Activated CD4-positive, alpha-beta T cell treated with anti-CD3 and anti-CD28 coated beads for 24 hours (primary cell): ENCODE results near the gene TTC39C.
"Not testable (repeated sequence)": the region's sequence is repeated elsewhere in the genome, so short reads cannot be mapped to it uniquely, and the experiment has no call there.

Experiments
- DNase-seq, 2 donors: peaks; one replicate each; pipeline ENCODE4 v3.0.0-alpha.2; 2020; ENCODE audit warnings: low read depth in 2 of 2

TTC39C gene

DNA sequence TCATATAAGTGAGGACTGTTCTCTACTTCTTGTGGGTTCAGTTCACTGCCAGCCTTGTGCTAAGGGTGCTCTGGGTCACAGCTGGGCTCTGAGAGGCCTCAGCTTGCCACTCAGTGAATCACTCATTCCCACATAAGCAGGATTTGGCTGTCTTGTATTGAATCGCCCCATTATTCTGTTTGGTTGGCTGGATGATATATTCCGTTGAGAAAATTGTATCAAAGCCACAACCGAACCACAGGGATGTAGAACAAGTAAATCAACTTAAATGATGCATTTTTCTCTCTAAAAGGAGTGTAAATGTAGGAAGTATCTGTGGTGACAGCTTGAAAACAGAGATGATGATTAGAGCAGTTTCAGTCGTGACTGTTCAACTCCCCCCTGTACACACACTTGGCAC lies 39.6 kb downstream of the TTC39C start:
- no peak for DNase-seq

DNA sequence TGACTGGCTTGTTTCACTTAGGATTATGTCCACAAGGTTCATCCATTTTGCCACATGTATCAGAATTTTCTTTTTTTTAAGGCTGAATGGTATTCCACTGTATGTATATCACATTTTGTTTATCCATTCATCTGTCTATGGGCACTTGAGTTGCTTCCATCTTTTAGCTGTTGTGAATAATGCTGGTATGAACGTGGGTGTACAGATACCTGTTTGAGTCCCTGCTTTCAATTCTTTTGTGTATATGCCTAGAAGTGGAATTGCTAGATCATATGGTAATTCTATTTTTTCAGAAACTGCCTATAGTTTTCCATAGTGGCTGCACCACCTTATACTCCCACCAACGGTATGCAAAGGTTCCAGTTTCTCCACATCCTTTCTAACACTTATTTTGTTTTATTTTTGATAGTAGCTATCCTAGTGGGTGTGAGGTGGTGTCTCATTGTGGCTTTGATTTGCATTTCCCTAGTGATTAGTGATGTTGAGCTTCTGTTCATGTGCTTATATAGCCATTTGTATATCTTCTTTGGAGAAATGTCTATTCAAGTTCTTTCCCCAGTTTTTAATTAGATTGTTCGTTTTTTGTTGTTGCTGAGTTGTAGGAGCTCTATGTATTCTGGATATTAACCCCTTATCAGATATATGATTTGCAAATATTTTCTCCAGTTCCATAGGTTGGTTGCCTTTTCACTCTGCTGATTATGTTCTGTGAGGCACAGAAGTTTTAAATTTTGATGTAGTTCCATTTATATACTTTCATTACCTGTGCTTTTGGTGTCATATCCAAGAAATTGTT lies 40.7 kb downstream of the TTC39C start:
- no peak for DNase-seq

DNA sequence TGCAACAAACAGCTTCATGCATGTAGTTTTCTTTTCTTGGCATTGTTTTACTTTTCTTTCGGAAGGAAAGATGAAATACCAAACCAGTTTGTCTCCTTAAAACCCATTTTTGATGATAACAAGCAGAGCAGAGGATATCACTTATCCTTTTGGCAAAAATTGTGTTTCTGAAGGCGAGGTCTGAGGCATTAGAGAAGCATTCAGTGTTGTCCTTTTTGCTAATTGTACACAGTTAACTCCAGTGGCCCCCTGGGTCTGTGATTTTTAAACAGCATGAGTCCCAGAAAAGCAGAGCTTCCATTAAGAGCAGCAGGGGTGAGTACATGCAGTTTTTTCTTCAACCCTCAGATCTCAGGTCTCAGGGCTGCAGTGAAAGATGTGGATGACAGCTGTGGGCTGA lies 41.3 kb downstream of the TTC39C start:
- DNase-seq, result no peak

DNA sequence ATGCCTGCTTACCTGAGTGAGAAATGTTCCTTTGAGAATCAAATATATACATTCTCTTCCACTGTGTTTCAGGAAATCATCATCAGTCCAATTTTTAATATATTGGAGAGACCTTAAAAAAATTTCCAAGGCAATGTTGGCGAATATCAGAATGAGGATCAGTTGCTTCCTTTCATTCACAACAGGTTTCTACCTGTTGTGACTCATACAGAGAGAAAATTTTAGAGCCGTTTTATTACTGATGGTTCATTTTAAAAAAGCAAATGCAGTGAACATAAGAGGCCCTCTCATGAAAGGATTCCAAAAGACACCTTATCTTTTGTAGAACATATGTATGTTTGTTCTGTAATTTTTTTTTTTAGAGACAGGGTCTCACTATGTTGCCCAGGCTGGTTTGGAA lies 42.0 kb downstream of the TTC39C start:
- DNase-seq, result no peak

DNA sequence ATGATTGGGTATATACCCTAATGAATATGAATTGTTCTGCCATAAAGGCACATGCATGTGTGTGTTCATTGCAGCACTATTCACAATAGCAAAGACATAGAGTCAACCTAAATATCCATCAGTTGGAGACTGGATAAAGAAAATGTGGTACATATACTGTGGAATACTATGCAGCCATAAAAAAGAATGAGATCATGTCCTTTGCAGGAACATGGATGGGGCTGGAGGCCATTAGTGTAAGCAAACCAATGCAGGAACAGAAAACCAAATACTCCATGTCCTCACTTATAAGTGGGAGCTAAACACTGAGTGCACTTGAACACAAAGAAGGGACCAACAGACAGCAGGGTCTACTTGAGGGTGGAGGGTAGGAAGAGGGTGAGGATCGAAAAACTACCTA lies 43.2 kb downstream of the TTC39C start:
- DNase-seq, result no peak

DNA sequence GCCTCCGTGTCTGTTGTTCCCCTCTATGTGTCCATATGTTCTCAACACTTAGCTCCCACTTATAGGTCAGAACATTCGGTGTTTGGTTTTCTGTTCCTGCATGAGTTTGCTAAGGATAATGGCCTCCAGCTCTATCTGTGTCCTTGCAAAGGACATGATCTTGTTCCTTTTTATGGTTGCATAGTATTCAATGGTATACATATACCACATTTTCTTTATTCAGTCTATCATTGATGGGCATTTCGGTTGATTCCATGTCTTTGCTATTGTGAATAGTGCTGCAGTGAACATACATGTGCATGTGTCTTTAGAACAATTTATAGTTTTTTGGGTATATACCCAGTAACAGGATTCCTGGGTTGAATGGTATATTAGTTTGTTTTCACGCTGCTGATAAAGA lies 44.8 kb downstream of the TTC39C start:
- DNase-seq, result not testable (repeated sequence)

DNA sequence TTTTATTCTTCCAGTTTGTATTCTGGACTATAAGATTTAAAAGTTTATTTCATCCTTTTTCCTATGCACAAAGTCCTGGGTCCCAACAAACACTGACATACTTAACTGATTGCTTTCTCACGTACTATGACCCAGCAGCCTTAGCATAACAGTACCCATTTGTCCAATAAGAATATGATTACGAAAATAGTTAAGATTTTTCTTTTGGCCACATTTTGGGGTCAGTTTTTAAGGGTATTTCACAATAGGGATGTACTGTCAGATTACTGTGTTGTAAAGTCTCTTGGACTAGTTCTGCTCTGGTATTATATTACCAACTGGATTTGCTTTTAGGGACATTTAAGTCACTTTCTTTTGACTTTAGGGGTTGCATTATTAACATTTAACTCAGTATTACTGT lies 46.1 kb downstream of the TTC39C start:
- no peak for DNase-seq

DNA sequence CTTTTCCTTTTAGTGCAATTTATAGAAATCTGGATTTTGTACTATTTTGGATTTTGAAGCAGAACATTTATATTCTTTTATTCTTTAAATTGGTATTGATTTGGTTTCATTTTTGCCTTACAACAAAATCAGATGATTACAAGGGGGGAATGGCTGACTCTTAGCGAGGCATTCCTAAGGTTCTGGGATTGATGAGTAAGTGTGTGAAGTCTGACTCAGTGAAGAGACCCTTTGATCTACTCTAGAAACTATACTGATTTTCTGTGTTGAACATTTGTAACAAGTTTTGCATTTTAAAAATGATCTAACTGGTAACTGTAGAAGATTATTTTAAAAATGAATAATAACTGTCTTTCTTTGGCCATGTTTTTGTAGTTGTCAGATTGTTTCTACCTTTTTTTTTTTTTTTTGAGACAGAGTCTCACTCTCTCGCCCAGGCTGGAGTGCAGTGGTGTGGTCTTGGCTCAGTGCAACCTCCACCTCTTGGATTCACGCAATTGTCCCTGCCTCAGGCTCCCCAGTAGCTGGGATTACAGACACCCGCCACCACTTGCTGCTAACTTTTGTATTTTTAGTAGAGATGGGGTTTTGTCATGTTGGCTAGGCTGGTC lies 48.7 kb downstream of the TTC39C start:
- DNase-seq, result no peak

DNA sequence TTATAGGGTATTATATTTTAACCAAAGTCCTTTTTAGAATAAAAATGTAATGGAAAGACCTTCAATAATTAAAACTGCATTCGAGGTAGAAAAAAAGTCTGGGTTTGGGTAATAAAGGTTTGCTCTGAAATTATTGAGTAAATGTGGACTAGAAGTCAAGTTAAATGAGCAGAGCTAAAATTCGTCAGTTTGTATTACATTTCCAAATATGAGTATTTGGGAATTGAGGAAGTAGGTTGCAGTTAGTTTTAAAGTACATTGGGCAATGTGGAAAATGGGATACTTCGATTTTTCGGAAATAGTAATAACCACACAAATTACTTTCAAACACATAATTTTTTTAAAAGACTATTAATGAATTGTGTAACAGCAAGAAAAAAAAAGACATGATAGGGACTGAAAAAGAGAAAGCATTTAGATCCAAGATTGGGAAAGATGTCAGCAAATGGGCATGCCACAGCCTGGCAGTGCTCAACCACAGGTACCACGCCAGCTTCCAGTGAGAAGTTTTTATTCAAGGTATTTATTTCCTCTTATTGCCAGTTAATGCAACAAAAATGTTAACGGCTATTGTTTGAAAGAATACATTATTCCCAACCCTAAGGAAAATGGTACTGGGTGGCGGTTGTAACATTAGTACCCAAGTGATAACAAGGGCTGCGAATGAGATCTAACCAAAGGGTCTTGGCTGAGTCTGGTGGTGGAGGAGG lies 50.0 kb downstream of the TTC39C start:
- no peak for DNase-seq

DNA sequence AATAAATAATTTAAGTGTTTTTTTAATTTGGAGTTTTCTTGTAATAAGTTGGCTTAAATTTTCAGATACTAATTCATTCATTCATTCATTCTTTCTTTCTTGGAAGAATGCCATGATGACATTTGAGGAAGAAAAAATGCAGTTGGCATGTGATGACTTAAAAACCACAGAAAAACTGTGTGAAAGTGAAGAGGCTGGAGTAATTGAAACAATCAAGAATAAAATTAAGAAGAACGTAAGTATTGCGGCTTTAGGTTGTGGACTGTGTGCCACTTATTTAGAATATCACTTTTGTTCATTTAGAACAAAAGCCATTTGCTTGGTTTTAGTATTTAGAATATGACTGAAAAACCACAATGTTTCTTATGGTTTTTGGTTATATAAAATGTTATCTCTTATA lies 51.4 kb downstream of the TTC39C start:
- no peak for DNase-seq

DNA sequence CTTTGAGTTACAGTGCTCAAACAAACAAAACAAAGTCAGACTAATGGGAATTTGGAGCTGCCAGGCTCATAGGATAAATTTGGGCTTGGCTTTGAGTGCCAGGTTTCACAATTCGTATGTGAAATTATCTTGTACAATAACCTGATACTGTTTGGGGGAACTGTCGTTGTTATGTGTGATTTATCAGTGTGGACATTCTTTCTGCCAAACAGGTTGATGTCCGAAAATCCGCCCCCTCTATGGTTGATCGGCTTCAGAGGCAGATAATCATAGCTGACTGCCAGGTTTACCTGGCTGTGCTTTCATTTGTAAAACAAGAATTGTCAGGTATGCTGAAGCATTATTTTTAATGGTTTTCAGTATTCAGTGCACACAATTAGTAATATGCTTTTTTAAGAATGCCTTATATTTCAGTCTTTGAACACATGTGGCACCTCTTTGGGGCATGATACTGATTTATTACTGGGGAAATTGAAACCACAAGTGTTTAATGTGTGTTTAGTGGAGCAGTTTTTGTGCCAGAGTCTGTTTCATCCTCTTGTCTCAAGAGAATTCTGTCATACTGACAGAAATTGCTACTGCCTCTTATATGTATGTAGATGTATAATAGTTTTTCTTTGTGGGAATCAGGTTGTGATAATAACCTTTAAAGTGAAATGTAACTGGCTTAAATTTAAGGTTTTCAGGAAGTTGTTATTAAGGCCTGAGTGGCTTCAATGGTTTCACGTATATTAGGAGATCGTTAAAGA lies 54.6 kb downstream of the TTC39C start:
- no peak for DNase-seq

DNA sequence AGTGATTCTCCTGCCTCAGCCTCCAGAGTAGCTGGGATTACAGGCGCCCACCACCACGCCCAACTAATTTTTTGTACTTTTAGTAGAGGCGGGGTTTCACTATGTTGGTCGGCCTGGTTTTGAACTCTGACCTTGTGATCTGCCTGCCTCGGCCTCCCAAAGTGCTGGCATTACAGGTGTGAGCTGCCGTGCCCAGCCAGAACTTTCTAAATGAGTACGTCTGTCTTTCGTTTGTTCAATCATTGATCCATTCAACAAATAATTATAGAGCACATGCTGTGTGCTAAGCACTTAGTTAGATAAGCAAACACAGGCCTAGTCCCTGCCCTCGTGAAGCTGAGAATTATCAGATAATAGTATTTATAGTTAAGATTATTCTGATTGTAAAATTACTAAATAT lies 56.5 kb downstream of the TTC39C start:
- DNase-seq, result no peak

DNA sequence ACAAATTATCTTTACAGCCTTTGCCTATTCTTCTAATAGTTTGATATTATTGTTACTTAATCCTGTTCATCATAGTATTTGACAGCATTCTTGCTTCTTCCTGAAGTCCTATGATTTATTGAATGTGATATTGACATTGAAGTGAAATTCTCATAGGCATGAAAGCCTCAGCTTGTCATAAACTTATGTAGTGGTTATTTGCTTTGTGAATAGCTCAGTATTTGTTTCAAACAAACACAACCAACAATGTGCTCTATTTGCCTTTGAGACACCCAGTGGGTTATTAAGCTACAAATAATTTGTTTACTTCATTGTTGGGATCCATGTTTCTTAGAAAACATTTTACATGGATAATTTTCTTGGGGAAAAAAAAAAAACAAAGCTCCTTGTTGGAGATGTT lies 57.2 kb downstream of the TTC39C start:
- no peak for DNase-seq

DNA sequence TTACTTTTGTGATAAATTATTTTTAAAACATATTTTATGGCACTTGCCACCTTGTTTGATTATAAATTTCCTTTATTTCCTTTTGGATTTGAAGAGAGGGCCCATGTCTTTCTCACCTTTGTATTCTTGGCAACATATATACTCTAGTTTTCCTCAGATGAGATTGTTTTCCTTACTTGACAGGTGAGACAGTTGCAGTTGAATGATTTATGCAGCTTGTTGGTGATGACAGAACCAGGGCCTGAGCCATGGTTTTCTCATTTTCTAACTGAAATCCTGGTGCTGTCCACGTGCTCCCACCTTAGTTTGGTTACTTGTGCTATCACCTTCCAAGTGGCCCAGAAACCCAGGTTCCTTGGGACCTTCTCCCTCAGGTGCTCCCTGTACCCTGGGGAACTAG lies 58.2 kb downstream of the TTC39C start:
- DNase-seq, result no peak

DNA sequence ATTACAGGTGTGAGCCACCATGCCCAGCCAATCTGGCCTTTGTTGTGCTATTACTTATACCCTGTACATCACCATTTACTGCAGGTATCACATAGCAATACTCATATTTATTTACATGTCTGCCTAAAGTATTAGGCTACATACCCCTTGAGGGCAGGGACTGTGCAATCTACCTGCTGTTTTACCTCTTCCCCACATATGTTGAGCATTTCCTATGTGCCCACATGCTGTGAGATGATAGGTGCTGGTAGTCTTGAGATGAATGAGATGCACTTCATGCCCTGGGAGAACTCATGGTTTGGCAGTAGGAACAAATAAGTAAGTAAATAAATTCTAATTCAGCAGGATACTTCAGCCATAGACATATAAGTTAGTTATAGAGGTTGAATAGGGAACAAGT lies 59.2 kb downstream of the TTC39C start:
- DNase-seq, result no peak

DNA sequence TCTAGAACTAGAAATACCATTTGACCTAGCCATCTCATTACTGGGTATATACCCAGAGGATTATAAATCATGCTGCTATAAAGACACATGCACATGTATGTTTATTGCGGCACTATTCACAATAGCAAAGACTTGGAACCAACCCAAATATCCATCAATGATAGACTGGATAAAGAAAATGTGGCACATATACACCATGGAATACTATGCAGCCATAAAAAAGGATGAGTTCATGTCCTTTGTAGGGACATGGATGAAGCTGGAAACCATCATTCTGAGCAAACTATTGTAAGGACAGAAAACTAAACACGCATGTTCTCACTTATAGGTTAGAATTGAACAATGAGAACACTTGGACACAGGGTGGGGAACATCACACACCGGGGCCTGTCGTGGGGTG lies 60.2 kb downstream of the TTC39C start:
- DNase-seq, result not testable (repeated sequence)

DNA sequence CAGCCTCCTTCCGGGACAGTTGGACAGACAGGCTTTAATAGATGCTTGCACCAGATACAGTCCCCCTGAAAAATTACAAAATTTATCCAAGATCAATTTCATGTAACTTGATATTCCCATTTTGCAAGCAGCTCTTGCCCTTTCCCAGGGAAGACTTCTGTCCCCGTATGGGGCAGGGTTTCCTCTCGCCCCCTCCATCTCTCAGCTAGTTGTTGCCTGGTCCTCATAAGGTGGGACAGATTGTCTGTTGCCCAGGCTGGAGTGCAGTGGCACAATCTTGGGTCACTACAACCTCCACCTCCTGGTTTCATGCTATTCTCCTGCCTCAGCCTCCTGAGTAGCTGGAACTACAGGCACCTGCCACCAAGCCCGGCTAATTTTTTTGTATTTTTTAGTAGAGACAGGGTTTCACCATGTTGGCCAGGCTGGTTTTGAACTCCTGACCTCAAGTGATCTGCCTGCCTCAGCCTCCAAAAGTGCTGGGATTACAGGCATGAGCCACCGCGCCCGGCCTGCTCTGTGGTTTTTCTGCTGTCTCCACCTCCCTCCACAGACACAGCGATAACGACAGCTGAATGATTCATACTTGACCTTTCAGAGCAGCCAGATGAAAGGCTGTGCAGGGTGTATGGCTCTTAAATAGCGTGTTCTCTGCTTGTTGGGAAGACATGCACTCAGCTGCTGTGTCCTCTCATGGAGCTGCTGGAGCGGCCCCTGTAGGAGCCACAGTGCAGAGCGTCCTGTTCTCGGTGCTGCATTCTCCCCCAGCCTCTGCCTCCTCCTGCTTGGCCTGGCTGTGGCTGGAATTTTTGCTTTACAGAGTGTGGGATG lies 61.4 kb downstream of the TTC39C start:
- DNase-seq, result peak; percentile 67 to 71

DNA sequence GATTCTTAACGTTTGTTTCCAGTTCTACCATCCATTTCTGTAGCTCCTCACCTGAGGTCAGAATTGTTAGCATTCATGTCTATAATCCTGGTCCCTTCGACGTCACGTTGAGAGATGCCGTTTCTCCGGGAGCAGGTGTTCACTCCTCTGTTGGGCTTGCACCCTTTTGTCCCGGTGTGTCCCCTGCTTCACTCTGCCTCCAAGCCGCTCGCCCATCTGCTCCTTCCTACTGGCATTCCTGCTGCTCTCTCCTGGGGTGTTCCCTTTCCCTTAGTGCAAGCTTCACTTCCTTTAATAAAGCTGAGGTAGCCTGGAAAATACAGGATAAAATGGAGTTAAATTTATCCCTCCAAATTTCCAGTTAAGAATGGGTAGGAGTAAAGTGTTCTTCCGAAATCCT lies 62.4 kb downstream of the TTC39C start:
- no peak for DNase-seq

DNA sequence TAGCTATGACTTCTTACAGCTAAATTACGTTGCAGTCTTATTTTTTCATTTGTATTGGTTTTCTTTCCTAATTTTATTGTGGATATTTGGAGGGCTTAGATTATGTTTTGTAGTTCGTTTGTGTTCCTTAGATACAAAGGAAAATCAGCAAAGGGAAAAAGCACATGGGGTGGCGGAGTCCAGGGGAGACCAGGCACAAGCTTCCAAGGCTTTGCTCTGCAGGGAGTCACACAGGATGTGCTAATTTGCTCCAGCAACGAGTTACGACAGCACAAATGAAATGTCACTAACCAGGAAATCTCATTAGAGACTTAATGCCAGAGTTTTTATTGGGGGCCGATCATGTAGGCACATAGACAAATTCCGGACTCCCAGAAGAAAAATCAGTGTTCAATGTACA lies 63.8 kb downstream of the TTC39C start:
- no peak for DNase-seq

DNA sequence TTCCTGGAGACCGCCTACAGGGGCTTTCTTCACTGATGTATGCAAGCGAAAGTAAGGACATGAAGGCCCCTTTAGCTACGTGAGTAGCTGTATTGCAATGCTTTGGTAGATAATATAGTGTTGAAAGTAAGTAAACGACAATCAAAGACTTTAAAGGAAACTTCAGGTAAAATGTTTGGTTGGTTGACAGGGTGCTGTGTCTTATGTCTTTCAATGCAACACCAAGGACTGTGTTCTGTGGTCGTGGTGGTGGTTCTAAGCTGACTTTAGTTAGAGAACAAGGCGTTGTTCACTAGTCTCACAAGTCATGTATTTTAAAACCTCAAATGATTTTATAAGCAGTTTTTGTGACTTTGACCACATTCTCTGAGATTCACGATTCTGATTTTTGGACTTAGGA lies 66.3 kb downstream of the TTC39C start:
- no peak for DNase-seq

DNA sequence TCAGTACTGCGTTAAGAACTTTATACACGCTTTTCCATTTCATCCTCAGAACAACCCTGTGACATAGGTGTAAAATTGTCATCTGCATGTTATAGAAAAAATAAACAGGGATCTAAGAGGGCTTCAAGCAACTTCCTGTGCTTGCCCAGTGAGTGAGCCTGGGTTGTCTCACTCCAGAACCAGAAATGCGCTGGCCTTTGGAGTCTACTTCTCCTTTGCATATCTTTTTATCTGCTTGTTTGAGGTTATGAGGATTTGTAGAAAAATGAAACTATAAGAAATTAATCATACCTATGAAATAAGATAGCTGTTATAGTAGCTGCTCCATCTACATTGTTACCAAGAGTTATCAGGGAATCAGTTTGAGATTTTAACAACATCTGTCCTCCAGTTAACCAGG lies 69.0 kb downstream of the TTC39C start:
- no peak for DNase-seq

DNA sequence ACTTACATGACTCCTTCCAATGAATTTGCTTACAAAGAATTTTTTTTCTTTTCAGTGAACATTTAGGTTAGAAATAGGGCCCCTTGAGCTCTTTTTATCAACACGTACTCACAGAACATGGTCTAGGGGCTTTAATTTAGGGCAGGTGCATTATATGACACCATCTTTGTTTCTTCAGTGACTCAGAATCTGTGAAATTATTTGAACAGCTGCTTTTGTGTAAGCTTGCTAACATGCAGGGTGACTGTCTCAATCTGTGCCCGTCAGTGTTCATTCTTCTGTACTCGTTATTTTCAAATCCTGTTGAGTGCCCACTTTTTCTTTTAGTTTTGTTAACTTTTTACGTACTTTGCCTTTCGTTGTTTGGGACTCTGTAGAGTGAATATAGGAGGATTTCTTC lies 71.5 kb downstream of the TTC39C start:
- DNase-seq, result no peak
